Panc1 (cell line): ENCODE measurements around the gene GGT6.

Experiments
- POLR2AphosphoS5 ChIP-seq: IDR thresholded peaks from 2 replicates; pipeline ENCODE4 v1.6.1; 2012; ENCODE audit warnings: mild to moderate bottlenecking, low read depth, low read length, moderate library complexity
- TF ChIP-seq, protein P1 (sequence below): fragments of 450-650 bp; IDR thresholded peaks from 2 replicates; pipeline ENCODE4 v1.5.1; 2017; ENCODE audit warnings: mild to moderate bottlenecking
- TF ChIP-seq, protein P2 (sequence below), 2 experiments: IDR thresholded peaks; 2 replicates each; pipeline ENCODE4 v1.6.1; 2011 to 2012; ENCODE audit warnings: low read depth in 2 of 2, control low read depth in 1 of 2, low read length in 1 of 2, mild to moderate bottlenecking in 1 of 2, moderate library complexity in 1 of 2; ENCODE audit not compliant: insufficient read depth in 1 of 2

- TF ChIP-seq, protein P1, sequence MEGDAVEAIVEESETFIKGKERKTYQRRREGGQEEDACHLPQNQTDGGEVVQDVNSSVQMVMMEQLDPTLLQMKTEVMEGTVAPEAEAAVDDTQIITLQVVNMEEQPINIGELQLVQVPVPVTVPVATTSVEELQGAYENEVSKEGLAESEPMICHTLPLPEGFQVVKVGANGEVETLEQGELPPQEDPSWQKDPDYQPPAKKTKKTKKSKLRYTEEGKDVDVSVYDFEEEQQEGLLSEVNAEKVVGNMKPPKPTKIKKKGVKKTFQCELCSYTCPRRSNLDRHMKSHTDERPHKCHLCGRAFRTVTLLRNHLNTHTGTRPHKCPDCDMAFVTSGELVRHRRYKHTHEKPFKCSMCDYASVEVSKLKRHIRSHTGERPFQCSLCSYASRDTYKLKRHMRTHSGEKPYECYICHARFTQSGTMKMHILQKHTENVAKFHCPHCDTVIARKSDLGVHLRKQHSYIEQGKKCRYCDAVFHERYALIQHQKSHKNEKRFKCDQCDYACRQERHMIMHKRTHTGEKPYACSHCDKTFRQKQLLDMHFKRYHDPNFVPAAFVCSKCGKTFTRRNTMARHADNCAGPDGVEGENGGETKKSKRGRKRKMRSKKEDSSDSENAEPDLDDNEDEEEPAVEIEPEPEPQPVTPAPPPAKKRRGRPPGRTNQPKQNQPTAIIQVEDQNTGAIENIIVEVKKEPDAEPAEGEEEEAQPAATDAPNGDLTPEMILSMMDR, result no peak
- TF ChIP-seq, protein P2, sequence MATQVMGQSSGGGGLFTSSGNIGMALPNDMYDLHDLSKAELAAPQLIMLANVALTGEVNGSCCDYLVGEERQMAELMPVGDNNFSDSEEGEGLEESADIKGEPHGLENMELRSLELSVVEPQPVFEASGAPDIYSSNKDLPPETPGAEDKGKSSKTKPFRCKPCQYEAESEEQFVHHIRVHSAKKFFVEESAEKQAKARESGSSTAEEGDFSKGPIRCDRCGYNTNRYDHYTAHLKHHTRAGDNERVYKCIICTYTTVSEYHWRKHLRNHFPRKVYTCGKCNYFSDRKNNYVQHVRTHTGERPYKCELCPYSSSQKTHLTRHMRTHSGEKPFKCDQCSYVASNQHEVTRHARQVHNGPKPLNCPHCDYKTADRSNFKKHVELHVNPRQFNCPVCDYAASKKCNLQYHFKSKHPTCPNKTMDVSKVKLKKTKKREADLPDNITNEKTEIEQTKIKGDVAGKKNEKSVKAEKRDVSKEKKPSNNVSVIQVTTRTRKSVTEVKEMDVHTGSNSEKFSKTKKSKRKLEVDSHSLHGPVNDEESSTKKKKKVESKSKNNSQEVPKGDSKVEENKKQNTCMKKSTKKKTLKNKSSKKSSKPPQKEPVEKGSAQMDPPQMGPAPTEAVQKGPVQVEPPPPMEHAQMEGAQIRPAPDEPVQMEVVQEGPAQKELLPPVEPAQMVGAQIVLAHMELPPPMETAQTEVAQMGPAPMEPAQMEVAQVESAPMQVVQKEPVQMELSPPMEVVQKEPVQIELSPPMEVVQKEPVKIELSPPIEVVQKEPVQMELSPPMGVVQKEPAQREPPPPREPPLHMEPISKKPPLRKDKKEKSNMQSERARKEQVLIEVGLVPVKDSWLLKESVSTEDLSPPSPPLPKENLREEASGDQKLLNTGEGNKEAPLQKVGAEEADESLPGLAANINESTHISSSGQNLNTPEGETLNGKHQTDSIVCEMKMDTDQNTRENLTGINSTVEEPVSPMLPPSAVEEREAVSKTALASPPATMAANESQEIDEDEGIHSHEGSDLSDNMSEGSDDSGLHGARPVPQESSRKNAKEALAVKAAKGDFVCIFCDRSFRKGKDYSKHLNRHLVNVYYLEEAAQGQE (IDR thresholded peaks at IDR 0.05; ENCODE audit: insufficient read depth in 1 of 2, low read depth in 2 of 2, low read length in 1 of 2), result no peak
- TF ChIP-seq POLR2AphosphoS5, result no peak
Observed at GRCh38 chr17:4542726-4543191, 17.6 kb downstream of the GGT6 start.
